Stimulated activated CD4-positive, alpha-beta T cell treated with anti-CD3 and anti-CD28 coated beads, Interleukin-2, amount 100 ng/mL, for 24 hours (primary cell): Measurements from ENCODE around the gene TRAF1.

Experiments used
- DNase-seq, 2 donors: peaks; one replicate each; pipeline ENCODE4 v3.0.0-alpha.2; 2020

TRAF1 gene

DNA sequence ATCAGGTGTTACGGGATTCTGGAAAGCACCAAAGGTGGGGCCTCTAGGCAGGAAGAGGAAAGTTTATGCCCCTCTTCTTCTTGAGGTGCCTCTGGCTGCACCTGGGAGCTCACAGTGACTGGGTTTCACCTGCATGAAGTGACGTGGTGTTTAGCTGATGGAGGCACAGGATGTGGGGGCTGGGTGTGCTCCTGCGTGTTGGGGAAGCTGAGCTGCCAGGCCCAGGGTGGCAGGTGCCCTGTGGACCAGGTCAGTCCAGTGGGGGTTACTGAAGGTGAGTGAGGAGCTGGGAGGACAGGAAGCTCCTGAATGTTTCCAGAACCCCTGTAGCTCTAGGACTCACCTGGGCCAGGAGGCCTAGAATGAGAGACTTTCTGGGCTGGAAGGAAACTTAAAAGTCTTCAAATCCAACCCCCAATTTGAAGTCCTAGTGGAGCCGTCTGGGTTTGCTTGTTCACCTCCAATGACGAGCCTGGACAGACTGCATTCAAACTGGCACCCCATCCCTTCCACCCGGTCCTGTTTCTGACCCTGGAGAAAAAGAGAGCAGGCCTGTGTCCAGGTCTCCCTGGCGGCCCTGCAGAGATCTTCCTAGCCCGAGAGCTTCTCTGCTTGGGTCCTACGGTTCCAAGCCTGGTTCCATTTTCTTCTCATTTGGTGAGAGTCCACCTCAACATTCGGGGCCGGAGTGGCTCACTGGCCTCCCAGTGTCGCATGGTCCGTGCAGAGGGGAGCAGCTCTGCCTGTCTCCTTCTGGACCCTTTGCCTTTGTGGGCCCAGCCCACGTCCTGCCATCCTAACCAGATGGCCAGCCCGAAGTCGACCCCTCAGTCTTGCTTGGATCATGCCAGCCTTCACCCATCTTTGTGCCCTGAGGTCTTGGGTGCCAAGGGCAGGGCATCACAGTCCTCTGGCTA, 22.3 kb downstream of the TRAF1 start:
- peak; percentile 37 to 49 for DNase-seq

- peak; percentile 15 to 19 for DNase-seq
These were observed 23.7 kb downstream of the TRAF1 start for GRCh38 chr9:120902569-120903535.

- peak; percentile 23 to 31 for DNase-seq
These were observed 24.6 kb downstream of the TRAF1 start for GRCh38 chr9:120901755-120902568.

DNA sequence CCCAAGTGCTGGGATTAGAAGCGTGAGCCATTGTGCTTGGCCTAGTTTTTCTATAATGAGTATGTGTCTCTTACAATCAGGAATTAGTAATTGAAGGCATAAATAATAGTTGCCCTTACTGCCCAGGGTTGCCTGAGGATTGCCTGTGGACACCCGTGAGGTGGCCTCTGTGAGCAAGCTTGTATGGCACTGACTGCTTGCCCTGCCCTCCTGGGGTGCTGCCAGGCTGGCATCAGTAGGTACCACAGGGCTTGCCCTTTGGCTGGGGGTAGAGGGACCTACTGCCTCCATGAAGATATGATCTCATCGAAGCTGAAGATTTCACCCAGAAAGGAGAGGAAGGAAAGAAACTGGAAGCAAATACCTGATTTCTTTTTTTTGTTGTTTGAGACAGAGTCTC, 25.8 kb downstream of the TRAF1 start:
- peak; percentile 24 to 27 for DNase-seq

DNA sequence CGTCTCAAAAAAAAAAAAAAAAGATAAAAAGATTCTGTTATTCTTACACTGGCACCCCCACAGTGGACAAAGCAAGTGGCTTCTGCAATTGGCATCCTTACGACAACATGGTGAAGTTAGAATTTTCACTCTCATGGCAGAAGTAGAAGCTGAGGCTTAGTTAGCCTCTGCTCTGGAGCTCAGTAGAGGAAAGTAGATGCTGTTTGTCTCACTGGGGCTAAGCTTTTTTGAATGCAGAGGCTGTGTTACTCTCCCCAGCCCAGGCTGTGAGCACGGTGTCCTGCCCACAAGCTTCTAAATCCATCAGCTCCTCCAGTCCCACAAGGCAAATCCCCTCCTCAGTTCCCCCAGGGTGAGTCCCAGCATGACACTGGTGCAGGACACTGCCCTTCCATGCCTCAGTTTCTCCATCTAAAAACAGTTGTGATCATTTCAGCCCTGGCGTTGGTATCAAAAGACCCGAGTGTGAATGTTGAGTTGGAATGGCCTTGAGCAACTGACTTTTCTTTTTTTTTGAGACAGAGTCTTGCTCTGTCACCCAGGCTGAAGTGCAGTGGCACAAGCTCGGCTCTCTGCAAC, 27.0 kb downstream of the TRAF1 start:
- peak in 1 of 2 donors; percentile 29 for DNase-seq

GRCh38 chr9:120898396-120898795, 28.2 kb downstream of the TRAF1 start:
- DNase-seq, result no peak

DNA sequence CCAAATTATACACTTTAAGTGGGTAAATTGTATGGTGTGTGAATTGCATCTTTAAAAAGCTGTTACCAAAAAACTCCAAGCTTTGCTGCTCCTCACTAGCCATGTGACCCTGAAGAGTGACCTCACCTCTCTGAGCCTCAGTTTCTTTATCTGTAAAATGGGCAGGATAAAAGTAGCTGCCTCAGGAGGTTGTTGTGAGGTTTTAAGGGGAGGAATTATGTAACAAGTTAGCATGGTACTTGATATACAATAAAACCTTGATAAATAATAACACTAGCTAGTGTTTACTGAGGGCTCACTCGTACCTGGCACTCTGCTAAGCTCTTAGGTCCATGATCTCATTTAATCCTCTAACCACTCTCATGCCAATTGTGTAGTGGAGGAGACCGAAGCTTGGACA, 30.6 kb downstream of the TRAF1 start:
- no peak for DNase-seq

DNA sequence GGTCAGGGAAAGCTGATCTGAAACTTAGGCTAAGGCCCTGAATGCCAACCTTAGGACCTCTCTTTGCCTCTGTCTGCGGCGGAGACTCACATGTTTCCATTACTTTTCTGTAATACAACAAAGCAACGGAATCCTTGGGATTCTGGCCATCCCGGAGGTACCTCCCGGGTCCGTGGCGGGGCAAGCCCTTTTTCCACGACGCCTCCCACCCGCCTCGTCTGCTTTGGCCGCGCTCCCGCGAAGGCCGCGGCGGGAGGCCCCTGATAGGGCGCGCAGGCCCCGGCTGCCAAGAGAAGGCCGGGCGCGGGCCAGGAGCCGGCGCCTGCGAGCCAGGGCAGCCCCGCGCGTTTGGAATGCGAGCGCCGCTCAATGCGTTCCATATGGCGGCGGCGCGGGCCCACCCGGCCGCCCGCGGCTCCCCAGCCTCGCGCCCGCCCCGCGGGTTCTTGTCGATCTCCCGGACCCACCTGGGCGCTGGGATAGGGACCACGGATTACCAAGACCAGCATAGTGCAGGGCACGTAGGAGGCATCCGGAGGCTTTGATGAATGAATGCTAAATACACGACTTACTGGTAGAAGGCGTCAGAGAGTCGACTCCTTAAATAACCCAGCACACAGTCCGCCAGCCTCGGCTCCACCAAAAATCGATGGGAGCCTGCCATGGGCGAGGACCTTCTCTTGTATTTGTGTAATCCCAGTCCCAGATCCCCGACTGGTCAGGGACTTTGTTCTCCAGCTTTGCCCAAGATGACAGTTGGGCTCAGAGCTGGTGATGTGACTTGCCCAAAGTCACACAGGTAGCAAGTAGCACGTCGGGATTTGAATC, 32.1 kb downstream of the TRAF1 start:
- peak in 1 of 2 donors; percentile 10 for DNase-seq

- DNase-seq, result peak in 1 of 2 donors; percentile 15
These were observed 32.8 kb downstream of the TRAF1 start for GRCh38 chr9:120893611-120894307.

GRCh38 chr9:120892748-120893610, 33.6 kb downstream of the TRAF1 start:
- peak; percentile 55 to 67 for DNase-seq

- DNase-seq, result peak in 1 of 2 donors; percentile 46
These were observed 34.5 kb downstream of the TRAF1 start for GRCh38 chr9:120891884-120892747.

DNA sequence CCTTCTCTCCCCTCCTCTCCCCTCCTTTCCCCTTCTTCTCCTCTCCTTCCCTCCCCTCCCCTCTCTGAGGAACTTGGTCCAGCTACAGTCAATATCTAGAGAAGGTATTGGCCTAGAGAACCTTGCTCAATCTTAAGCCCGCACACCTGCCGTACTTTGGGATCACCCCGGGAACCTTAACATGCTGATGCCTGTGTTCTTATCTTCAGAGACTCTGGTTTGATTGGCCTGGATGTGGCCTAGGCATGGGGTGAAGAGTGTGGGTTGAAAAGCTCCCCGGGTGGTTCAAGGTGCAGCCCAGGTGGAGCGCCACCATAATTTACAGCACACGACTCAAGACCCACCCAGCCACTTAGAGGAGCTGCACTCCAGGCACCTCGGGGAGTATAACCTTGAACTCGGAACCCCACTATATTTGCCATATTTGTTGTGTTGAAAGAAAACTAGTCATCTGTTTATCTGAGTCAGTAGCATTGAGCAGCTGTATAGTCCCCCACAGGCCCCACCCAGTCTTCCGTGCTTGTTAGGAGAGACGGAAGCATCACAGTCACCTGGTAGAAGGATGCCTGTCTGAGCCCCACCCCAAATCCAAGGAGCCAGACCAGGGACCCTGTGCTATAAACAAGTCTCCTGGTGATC, 35.2 kb downstream of the TRAF1 start:
- peak; percentile 70 to 72 for DNase-seq

DNA sequence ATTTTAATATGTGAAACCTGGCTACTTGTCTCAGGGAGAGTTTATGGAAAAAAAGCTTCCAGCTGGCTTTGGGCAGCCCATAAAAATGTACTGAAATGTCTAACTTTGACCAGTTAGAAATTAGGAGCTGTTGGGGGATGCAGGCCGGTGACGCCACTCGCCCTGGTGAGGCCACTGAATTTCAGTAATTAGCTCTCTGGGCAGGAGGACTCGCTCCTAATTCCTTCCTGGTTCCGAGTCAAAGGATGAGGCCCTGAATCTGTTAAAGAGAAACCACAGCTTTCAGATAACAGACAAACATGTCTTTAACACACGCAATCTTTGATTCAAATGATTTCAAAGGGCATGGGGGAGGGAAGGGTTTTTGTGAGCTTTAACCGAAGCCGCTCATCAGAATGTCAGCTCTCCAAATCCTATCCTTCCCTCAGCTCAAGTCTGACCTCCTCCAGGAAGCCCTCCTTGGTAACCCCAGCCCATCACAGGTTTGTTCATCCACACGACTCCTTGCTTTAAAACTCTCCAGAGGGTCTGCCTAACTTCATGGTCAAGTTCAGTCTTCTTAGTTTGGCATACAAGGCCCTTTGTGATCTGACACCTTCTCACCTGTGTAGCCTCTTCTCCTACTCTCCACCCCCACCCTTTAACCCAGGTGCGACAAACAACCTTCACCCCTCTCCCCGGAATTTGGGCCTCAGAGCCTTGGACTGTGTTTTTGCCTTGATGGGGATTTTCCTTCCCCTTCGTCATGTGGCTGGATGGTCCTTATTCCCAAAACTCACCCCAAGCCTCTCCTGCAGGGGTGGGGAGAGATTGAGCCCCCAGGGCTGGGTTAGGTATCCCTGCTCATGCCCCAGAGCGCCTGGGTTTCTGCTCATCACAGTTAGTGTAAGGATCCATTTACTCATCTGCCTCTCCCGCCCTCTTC, 36.0 kb downstream of the TRAF1 start:
- DNase-seq, result peak in 1 of 2 donors; percentile 57

DNA sequence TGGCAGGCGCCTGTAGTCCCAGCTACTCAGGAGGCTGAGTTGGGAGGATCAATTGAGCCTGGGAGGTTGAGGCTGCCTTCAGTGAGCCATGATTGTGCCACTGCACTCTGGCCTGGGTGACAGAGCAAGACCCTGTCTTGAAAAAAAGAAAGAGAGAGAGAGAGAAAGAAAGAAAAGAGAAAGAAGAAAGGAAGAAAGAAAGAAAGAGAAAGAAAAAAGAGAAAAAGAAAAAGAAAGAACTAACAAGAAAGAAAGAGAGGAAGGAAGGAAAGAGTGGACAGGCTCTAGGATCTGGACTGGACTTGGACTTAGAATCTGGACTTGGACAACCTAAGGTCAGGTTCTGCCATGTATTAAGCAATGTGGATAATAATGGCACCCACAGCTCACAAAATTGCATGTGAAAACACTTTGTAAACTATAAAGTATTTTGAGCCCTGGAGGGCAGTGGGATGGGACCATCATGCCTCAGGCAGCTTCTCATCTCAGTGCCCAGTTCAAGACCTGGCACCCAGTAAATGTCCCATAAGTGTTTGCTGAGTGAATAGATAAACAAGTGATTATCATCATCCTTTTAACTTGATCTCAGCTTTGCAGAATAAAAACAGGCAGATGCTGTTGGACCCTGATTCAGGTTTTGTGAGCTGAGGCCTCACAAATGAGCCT, 36.9 kb downstream of the TRAF1 start:
- no peak for DNase-seq

DNA sequence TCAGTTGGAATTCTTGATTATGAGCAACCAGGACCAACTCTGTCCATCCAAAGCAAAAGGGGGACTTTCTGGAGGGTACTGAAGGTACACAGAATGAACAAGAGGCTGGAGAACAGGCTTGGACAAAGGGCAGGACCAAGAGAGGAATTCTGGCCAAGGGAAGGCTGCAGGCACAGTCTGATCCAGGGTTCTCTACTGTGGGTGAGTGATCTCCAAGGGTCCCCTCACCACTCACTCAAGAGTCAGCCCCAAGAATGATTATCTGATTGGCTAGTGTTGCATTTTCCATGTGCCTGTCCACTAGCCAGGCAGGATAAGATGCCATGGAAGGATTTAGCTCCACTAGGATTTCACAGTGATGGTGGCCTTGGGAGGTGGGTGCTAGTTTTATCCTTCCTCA, 38.0 kb downstream of the TRAF1 start:
- no peak for DNase-seq

GRCh38 chr9:120886490-120886967, 40.1 kb downstream of the TRAF1 start:
- DNase-seq, result no peak
